CD4-positive, alpha-beta T cell treated with Interferon gamma for 1 hour (primary cell): Measurements from ENCODE around the gene TMEM231.
"Not testable (repeated sequence)": the region's sequence is repeated elsewhere in the genome, so short reads cannot be mapped to it uniquely, and the experiment has no call there.

Experiments
- DNase-seq: peaks from one replicate; pipeline ENCODE4 v3.0.0-alpha.2; 2020

The TMEM231 gene

GRCh38 chr16:75566040-75566757, 10.1 kb upstream of the TMEM231 start, which contains the start of gene GABARAPL2:
Gene GABARAPL2, plus strand, starts transcription at chr16:75566379. Its CDS starts 108 bp downstream, at chr16:75566487.
- peak; percentile 90 for DNase-seq

GRCh38 chr16:75565640-75566039, 9.6 kb upstream of the TMEM231 start:
- DNase-seq, result no peak

DNA sequence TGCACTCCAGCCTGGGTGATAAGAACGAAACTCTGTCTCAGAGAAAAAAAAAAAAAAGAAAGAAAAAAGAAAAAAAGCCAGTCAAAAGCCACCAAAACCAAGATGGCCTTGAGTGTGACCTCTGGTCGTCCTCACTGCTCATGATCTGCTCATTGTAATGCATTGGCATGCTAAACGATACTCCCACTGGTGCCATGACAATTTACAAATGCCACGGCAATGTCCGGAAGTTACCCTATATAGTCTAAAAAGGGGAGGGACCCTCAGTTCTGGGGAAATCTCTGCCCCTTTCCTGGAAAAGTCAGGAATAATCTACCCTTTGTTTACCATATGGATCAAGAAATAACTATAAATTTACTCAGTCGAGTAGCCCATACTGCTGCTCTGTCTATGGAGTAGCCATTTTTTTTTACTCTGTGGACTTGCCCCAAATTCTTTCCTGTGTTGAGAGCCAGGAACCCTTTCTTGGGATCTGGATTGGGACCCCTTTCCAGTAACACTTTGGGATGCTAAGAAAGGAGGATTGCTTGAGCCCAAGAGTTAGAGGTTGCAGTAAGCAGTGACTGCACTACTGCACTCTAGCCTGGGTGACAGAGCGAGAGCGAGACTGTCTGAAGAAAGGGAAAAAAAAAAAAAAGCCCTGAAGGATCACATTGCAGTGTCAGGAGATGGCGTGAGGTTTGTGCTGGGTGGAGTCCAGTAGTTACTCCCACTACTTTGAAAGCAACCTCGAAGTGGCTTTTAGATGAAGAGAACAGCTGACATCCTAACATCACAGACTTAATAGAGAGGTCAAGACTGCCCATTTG, 3.7 kb upstream of the TMEM231 start:
- DNase-seq, result no peak

GRCh38 chr16:75558846-75559401, 2.9 kb upstream of the TMEM231 start:
- no peak for DNase-seq

GRCh38 chr16:75556431-75556950, 439 bp upstream of the TMEM231 start:
- DNase-seq, result no peak

- DNase-seq, result no peak
Observed at GRCh38 chr16:75555213-75555706, 792 bp downstream of the TMEM231 start.

- DNase-seq, result no peak
Observed at GRCh38 chr16:75552951-75553350, 3.1 kb downstream of the TMEM231 start.

DNA sequence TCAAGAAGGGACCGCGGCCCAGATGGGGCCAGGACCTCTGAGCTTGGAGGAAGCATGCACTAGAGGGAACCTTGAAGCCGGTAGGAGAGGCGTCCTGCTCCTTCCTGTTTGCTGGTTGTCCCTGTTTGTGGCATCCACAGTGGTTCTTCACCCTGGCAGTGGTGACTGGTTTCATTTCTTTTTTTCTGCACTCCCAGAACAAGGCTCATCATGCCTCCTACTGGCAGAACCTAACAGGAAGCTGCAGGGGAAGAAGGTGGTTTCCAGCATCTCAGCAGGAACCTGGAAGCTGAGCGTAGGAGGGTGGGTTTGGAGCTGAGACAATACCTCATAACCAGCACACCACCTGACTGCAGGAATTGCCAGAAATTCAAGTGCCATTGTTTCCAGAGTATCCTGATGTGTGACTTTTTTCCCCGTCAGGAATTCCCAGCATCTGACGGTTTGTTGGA, 5.8 kb downstream of the TMEM231 start:
- DNase-seq, result peak; percentile 57

- DNase-seq, result not testable (repeated sequence)
Observed at GRCh38 chr16:75548456-75548855, 7.6 kb downstream of the TMEM231 start.

- no peak for DNase-seq
Observed at GRCh38 chr16:75546293-75546692, 9.8 kb downstream of the TMEM231 start.

DNA sequence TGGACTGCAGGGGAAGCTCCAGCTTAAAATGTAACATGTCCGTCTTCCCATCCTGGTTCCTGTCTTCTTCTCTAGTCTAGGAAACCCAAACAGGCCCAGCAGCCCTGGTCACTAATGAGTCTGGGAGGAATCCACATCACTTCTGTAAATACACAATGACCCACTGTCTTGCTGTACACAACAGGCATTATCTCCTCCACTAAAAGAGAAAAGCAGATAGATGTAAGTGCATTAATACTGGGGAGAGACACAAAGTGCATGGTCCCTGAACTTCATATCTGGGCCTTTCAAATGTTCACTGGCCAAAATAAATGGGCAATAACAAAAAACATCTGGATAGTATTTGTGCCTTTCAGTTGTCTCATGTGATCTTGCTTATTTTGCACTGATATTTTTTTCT, 10.2 kb downstream of the TMEM231 start:
- DNase-seq, result not testable (repeated sequence)

DNA sequence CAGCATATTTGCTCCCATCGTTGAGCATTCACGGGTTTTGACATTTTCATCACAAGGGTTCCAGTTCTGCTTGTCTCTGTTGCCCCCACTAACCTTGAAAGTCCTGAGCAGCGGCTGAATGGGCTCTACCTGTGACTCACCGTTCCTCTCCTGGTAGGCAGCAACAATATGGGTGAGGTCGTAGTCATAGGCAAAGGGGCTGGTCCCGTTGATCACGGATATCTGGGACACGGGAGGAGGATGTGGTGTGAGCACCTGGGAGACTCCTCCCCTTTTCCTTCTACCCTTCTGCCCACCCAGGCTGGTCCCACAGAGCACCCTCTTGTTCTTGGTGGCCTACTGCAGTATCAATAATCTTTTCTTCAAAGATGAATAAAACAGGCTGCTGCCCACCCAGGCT, 13.6 kb downstream of the TMEM231 start:
- DNase-seq, result not testable (repeated sequence)

DNA sequence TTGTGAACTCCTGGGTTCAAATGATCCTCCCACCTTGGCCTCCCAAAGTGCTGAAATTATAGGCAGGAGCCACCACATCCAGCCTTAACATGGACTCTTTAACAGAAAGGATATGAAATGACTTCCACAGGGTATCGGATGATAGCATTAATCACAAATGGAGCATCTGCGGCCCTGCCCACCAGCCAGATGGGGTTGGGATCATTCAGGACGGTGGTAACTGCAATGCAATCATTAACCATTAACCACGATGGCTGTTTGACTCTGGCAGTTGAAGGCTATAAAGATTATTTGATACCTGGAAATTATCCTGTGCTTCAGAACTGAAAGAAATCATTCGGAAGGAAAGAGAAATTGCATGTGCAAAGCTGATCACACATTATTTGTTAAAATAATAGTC, 14.8 kb downstream of the TMEM231 start:
- DNase-seq, result no peak

DNA sequence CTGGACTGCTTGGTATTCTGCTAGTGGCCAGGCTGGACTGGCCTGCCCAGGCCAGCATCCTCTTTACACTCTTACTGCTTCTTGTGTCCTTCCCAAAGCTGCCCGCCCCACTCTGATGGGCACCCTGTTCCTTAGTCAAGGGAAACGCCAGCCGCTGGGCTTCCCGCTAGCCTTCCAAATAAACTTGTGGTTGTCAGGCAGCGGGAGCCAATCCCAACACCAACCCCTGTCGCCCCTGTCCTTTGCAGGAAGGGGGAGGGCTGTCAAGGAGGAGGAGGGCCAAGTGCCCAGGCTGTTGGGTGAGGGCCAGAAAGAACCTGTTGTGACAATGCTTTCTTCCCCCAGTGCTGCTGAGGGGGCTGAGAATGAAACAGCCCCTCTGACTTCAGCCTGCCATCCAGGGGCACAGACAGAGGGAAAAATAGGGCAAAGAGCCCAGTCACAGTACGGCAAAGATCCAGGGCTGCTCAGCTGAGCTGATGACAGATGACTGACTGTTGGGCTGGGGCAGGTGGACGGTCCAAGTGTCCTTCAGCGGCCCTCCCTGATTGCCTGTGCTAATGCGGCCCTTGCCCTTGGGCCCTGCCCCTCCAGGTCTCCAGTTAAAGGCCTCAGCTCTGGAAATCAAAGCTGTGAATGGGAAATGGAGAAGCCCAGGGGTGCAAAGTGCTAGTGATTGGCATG, 17.0 kb downstream of the TMEM231 start:
- DNase-seq, result not testable (repeated sequence)

GRCh38 chr16:75537776-75538175, 18.3 kb downstream of the TMEM231 start:
- no peak for DNase-seq

- DNase-seq, result no peak
Observed at GRCh38 chr16:75535901-75536300, 20.2 kb downstream of the TMEM231 start, which contains the start of gene CHST5. Gene CHST5, minus strand, starts transcription at chr16:75536108. Its CDS starts 5,724 bp downstream, at chr16:75530384.

GRCh38 chr16:75535211-75535843, 20.7 kb downstream of the TMEM231 start:
- no peak for DNase-seq

DNA sequence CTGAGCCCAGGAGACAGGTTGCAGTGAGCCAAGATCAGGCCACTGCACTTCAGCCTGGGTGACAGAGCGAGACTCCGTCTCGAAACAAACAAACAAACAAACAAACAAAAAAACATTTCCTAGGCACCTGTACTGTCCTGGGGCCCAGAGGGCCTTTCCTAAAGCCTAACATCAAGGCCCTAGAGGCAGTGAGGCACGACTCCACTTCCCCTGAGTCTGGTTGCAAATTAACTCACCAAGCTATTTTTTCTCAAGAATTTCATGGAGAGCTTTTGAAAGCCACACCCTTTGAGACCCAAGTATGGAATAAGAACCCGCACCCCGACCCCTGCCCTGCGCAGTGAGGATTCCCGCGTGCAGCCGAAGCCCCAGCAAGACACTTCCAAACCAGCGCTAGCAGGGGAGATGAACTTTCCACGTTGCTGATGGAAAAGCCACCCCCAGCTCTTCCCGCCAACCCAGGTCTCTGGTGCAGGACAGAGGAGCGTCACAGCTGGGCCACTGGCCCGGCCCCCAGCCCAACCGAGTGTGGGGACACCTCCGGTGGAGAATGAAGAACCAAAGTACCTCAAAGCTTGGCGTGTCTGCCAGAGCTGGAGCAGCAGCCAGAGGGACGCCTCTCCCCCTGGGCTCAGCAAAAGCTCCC, 21.4 kb downstream of the TMEM231 start:
- DNase-seq, result no peak

DNA sequence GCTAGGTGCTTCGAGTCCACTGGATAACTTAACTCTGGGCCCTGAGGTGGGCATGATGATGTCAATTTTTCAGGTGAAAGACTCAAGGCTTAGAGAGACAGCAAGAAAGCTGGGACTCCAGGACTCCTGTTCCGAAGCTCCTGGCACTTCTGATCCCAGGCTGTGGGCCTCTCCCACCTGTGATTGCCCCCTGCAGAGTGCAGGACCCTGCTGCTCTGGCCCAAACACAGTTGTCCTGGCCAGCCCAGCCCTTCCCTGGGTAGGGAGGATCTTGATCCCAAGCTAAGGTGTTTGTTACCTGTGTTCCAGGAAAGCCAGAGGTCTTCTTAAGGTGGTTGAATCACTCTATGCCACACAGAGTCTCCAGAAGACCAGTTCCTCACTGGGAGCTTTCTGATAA, 23.3 kb downstream of the TMEM231 start:
- DNase-seq, result no peak

DNA sequence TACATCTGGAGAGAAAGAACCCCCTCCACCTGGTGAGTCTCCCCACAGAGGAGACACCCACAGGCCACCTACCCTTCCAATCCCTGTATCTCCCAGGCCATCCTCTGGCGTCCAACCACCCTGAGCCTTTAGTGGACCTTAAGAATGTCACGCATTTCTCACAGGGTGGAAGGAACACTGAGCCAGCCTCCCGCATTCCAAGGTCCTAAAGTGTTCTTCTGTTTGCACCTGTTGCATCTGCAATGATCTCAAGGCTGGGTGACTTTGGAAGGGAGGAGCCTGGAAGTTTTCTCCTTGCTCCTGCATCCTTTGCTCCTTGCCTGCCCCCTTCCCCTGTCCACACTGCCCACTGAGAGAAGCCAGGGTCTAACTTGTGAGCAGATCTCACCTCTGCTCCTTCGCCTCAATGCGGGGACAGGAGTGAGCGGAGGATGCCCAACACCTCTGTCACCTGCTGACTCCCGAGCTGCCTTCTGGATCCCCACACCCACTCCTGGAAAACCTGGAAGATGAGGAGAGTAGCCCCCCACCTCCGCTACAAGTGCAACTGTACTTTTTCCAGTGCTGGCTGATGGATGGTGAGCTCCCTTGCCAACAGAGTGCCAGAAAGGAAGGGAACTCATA, 23.8 kb downstream of the TMEM231 start:
- no peak for DNase-seq

DNA sequence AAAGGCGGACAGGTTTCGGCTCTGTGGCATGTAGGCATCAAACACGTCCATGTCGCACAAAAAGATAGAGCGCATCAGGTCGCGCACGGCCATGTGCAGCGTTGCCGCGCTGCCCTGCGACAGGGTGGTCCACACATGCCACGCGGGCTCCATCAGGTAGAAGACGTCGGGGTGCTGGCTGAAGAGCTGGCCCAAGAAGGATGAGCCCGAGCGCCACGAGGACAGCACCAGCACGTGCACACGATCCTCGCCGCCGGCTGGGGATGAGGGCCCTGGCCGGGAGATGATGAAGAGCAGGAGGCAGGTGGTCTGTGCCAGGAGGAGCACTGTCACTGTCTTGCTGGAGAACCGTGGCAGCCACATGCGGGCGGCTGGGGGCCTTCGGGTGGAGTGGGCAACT, 26.1 kb downstream of the TMEM231 start:
- no peak for DNase-seq
